Astrocyte of the cerebellum (primary cell): ENCODE measurements around the gene DUSP15.

Experiments
- DNase-seq: peaks from one replicate; pipeline ENCODE4 v3.0.0-alpha.2; 2011; ENCODE audit warnings: low read depth
- H3K4me3 ChIP-seq: 2 replicates; pipeline ENCODE4 v1.5.1; 2011; ENCODE audit warnings: mild to moderate bottlenecking, low read depth, low read length, moderate library complexity
- CTCF ChIP-seq: IDR thresholded peaks from 2 replicates; pipeline ENCODE4 v1.5.1; 2012; ENCODE audit warnings: low read length, low read depth, moderate library complexity, mild to moderate bottlenecking; ENCODE audit errors: missing control alignments
- in situ Hi-C: cut with HindIII; loops from 2 replicates; pipeline ENCODE4 v1.10.0; 2017; ENCODE audit warnings: low sequenced_read_pairs

DUSP15 gene

GRCh38 chr20:31856516-31856915 lies 13.8 kb downstream of the DUSP15 start:
- no peak for TF ChIP-seq CTCF
- in situ Hi-C loops = loop anchor here (10.0 kb wide), 1 partner anchor 88 kb away; no protein-coding TSS in a partner anchor
- no peak for DNase-seq
- no peak overlapping the region for H3K4me3 ChIP-seq

- no peak overlapping the region for H3K4me3 ChIP-seq
- no peak for DNase-seq
- TF ChIP-seq CTCF = no peak
- in situ Hi-C loops = loop anchor here (10.0 kb wide), 1 partner anchor 91 kb away; no protein-coding TSS in a partner anchor
Observed at GRCh38 chr20:31853481-31853880, 16.8 kb downstream of the DUSP15 start.

GRCh38 chr20:31851240-31851955 lies 18.9 kb downstream of the DUSP15 start:
- in situ Hi-C loops = loop anchor here (10.0 kb wide), 1 partner anchor 93 kb away; no protein-coding TSS in a partner anchor

GRCh38 chr20:31849306-31849930 lies 20.9 kb downstream of the DUSP15 start:
- no peak for DNase-seq
- TF ChIP-seq CTCF = no peak
- H3K4me3 ChIP-seq = no peak overlapping the region
- in situ Hi-C loops = loop anchor here (10.0 kb wide), 1 partner anchor 235 kb away; no protein-coding TSS in a partner anchor

More at GRCh38 chr20:31851240-31851955, 18.9 kb downstream of the DUSP15 start:
- TF ChIP-seq CTCF = no peak
- no peak overlapping the region for H3K4me3 ChIP-seq
- DNase-seq = no peak

GRCh38 chr20:31848088-31848999 lies 22.0 kb downstream of the DUSP15 start:
- in situ Hi-C loops = loop anchor here (10.0 kb wide), 1 partner anchor 236 kb away; no protein-coding TSS in a partner anchor
- TF ChIP-seq CTCF = no peak

GRCh38 chr20:31846793-31847138 lies 23.6 kb downstream of the DUSP15 start:
- DNase-seq = no peak
- in situ Hi-C loops = loop anchor here (10.0 kb wide), 1 partner anchor 238 kb away; no protein-coding TSS in a partner anchor
- H3K4me3 ChIP-seq = no peak overlapping the region
- TF ChIP-seq CTCF = no peak

More at GRCh38 chr20:31848088-31848999, 22.0 kb downstream of the DUSP15 start:
- DNase-seq = no peak
- H3K4me3 ChIP-seq = no peak overlapping the region
